ENCODE data around the gene NBPF19.
A peak's percentile ranks its signal among the peaks of the same experiment; 100 is the strongest.
"Not testable (repeated sequence)": the region's sequence is repeated elsewhere in the genome, so short reads cannot be mapped to it uniquely, and the experiment has no call there.

NBPF19 gene, protein sequence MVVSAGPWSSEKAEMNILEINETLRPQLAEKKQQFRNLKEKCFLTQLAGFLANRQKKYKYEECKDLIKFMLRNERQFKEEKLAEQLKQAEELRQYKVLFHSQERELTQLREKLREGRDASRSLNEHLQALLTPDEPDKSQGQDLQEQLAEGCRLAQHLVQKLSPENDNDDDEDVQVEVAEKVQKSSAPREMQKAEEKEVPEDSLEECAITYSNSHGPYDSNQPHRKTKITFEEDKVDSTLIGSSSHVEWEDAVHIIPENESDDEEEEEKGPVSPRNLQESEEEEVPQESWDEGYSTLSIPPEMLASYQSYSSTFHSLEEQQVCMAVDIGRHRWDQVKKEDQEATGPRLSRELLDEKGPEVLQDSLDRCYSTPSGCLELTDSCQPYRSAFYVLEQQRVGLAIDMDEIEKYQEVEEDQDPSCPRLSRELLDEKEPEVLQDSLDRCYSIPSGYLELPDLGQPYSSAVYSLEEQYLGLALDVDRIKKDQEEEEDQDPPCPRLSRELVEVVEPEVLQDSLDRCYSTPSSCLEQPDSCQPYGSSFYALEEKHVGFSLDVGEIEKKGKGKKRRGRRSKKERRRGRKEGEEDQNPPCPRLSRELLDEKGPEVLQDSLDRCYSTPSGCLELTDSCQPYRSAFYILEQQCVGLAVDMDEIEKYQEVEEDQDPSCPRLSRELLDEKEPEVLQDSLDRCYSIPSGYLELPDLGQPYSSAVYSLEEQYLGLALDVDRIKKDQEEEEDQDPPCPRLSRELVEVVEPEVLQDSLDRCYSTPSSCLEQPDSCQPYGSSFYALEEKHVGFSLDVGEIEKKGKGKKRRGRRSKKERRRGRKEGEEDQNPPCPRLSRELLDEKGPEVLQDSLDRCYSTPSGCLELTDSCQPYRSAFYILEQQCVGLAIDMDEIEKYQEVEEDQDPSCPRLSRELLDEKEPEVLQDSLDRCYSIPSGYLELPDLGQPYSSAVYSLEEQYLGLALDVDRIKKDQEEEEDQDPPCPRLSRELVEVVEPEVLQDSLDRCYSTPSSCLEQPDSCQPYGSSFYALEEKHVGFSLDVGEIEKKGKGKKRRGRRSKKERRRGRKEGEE (N-terminal part only)

GRCh38 chr1:149474745-149475144 is at the start of gene NBPF19:
NBPF19 (plus strand) TSS chr1:149475045; CDS start chr1:149475933, 888 bp downstream.
- not testable (repeated sequence) for H3K4me1 ChIP-seq (ENCODE audit: low read length); H3K4me2 ChIP-seq (ENCODE audit: low read length); H3K36me3 ChIP-seq (replicated peaks; ENCODE audit: low read depth, low read length); H3K27ac ChIP-seq (ENCODE audit: low read length); H3K9me3 ChIP-seq (ENCODE audit: insufficient read depth, low read length); H3K9ac ChIP-seq (ENCODE audit: low read length); H3K79me2 ChIP-seq (ENCODE audit: low read length); H2AFZ ChIP-seq (ENCODE audit: low read depth, low read length); H4K20me1 ChIP-seq (ENCODE audit: insufficient read depth, low read length); H3K27me3 ChIP-seq (ENCODE audit: low read depth, low read length); H3K4me3 ChIP-seq (ENCODE audit: low read length)

GRCh38 chr1:149428317-149428716 is 46.5 kb upstream of the NBPF19 start:
- H3K36me3 ChIP-seq (replicated peaks; ENCODE audit: low read depth, low read length); H3K4me3 ChIP-seq (ENCODE audit: low read length); H3K27me3 ChIP-seq (ENCODE audit: low read depth, low read length); H3K9me3 ChIP-seq (ENCODE audit: insufficient read depth, low read length); H3K4me1 ChIP-seq (ENCODE audit: low read length); H4K20me1 ChIP-seq (ENCODE audit: insufficient read depth, low read length); H3K4me2 ChIP-seq (ENCODE audit: low read length); H2AFZ ChIP-seq (ENCODE audit: low read depth, low read length); H3K9ac ChIP-seq (ENCODE audit: low read length); H3K27ac ChIP-seq (ENCODE audit: low read length); H3K79me2 ChIP-seq (ENCODE audit: low read length): not testable (repeated sequence)

DNA sequence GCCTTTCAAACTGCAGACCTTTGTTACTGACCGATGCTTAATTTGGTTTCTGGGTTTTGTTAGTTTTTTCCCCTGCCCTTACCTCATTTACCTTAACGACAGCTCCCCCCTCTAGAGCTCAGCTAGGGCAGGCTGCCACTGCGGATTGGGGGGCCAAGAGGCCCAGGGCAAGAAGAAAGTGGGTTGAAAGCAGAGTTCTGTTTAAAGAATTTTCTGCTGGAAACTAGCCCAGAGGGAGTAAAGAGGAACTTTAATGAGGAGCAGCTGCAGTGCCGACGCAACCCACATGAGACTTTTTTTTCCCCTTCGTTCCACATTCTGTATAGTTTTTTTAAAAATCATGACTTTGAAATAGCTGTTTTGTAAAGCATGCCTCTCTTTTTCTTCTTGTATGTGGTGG is 29.4 kb upstream of the NBPF19 start:
- not testable (repeated sequence) for H3K4me1 ChIP-seq (ENCODE audit: low read length); H3K9me3 ChIP-seq (ENCODE audit: insufficient read depth, low read length); H3K36me3 ChIP-seq (replicated peaks; ENCODE audit: low read depth, low read length); H4K20me1 ChIP-seq (ENCODE audit: insufficient read depth, low read length); H3K27me3 ChIP-seq (ENCODE audit: low read depth, low read length); H3K9ac ChIP-seq (ENCODE audit: low read length); H3K79me2 ChIP-seq (ENCODE audit: low read length); H2AFZ ChIP-seq (ENCODE audit: low read depth, low read length)
- Histone ChIP-seq H3K4me3 (ENCODE audit: low read length) (peak overlapping the region; percentile 51; the same call in 1 of the 2 replicates), H3K4me2 (ENCODE audit: low read length) (peak overlapping the region; percentile 63), H3K27ac (ENCODE audit: low read length) (peak overlapping the region; percentile 30; the same call in 1 of the 2 replicates)

DNA sequence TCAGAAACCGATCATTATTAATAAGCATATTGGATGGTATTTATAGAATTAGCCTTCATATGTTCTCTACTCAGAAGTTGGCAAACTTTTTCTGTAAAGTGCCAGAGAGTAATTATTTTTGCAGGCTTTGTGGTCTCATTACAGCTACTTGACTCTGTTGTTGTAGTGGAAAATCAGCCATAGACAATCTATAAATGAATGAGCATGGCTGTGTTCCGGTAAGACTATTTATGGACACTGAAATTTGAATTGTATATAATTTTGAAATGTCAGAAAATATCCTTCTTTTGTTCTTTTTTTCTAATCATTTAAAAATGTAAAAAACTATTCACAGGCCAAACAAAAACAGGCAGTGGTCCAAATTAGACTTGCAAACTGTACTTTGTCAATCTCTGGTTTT is 22.6 kb upstream of the NBPF19 start:
- H3K79me2 ChIP-seq (ENCODE audit: low read length); H3K36me3 ChIP-seq (replicated peaks; ENCODE audit: low read depth, low read length); H3K4me2 ChIP-seq (ENCODE audit: low read length); H3K27ac ChIP-seq (ENCODE audit: low read length); H3K4me1 ChIP-seq (ENCODE audit: low read length); H4K20me1 ChIP-seq (ENCODE audit: insufficient read depth, low read length); H2AFZ ChIP-seq (ENCODE audit: low read depth, low read length); H3K27me3 ChIP-seq (ENCODE audit: low read depth, low read length); H3K4me3 ChIP-seq (ENCODE audit: low read length); H3K9ac ChIP-seq (ENCODE audit: low read length); H3K9me3 ChIP-seq (ENCODE audit: insufficient read depth, low read length): not testable (repeated sequence)

DNA sequence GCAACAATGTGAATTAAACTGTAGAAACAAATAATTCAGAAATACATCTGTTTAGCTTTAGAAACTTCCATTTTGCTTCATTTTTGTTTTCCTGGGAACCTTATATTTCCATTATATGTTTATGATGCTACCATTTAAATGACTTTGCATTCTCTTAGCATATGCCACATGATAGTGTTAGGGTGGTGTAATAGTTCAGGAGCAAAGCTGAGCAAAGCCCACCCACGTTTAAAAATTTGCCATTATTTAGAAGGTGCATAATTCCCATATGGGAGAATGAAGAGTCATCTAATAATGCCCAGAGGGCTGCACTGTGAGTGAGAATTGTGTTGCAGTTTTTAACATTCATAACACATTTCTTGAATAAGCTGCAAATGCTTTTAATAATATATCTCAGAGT is 22.2 kb upstream of the NBPF19 start:
- H4K20me1 ChIP-seq (ENCODE audit: insufficient read depth, low read length); H2AFZ ChIP-seq (ENCODE audit: low read depth, low read length); H3K9ac ChIP-seq (ENCODE audit: low read length); H3K4me3 ChIP-seq (ENCODE audit: low read length); H3K9me3 ChIP-seq (ENCODE audit: insufficient read depth, low read length); H3K4me2 ChIP-seq (ENCODE audit: low read length); H3K36me3 ChIP-seq (replicated peaks; ENCODE audit: low read depth, low read length); H3K79me2 ChIP-seq (ENCODE audit: low read length); H3K4me1 ChIP-seq (ENCODE audit: low read length); H3K27ac ChIP-seq (ENCODE audit: low read length); H3K27me3 ChIP-seq (ENCODE audit: low read depth, low read length): not testable (repeated sequence)

GRCh38 chr1:149558350-149558825 is 83.5 kb downstream of the NBPF19 start:
- H3K27ac ChIP-seq (ENCODE audit: low read length); H3K4me1 ChIP-seq (ENCODE audit: low read length); H3K27me3 ChIP-seq (ENCODE audit: low read depth, low read length); H4K20me1 ChIP-seq (ENCODE audit: insufficient read depth, low read length); H3K79me2 ChIP-seq (ENCODE audit: low read length); H3K36me3 ChIP-seq (replicated peaks; ENCODE audit: low read depth, low read length); H2AFZ ChIP-seq (ENCODE audit: low read depth, low read length); H3K9me3 ChIP-seq (ENCODE audit: insufficient read depth, low read length): not testable (repeated sequence)
- H3K9ac ChIP-seq (ENCODE audit: low read length), result peak overlapping the region; percentile 37
- H3K4me2 ChIP-seq (ENCODE audit: low read length), result peak overlapping the region; percentile 39
- H3K4me3 ChIP-seq (ENCODE audit: low read length), result peak overlapping the region; percentile 74

- H3K9me3 ChIP-seq (ENCODE audit: insufficient read depth, low read length); H3K36me3 ChIP-seq (replicated peaks; ENCODE audit: low read depth, low read length); H3K27me3 ChIP-seq (ENCODE audit: low read depth, low read length); H3K4me2 ChIP-seq (ENCODE audit: low read length); H3K9ac ChIP-seq (ENCODE audit: low read length); H3K79me2 ChIP-seq (ENCODE audit: low read length); H3K4me1 ChIP-seq (ENCODE audit: low read length); H3K4me3 ChIP-seq (ENCODE audit: low read length); H2AFZ ChIP-seq (ENCODE audit: low read depth, low read length); H3K27ac ChIP-seq (ENCODE audit: low read length); H4K20me1 ChIP-seq (ENCODE audit: insufficient read depth, low read length): not testable (repeated sequence)
Observed at GRCh38 chr1:149561806-149562205, 87.0 kb downstream of the NBPF19 start.

DNA sequence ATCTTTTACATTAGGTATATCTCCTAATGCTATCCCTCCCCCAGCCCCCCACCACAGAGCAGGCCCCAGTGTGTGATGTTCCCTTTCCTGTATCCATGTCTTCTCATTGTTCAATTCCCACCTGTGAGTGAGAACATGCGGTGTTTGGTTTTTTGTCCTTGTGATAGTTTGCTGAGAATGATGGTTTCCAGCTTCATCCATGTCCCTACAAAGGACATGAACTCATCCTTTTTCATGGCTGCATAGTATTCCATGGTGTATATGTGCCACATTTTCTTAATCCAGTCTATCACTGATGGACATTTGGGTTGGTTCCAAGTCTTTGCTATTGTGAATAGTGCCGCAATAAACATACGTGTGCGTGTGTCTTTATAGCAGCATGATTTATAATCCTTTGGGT is 90.6 kb downstream of the NBPF19 start:
- H3K36me3 ChIP-seq (replicated peaks; ENCODE audit: low read depth, low read length); H3K4me3 ChIP-seq (ENCODE audit: low read length); H3K9me3 ChIP-seq (ENCODE audit: insufficient read depth, low read length); H2AFZ ChIP-seq (ENCODE audit: low read depth, low read length); H3K9ac ChIP-seq (ENCODE audit: low read length); H3K79me2 ChIP-seq (ENCODE audit: low read length); H4K20me1 ChIP-seq (ENCODE audit: insufficient read depth, low read length); H3K27ac ChIP-seq (ENCODE audit: low read length); H3K4me2 ChIP-seq (ENCODE audit: low read length); H3K4me1 ChIP-seq (ENCODE audit: low read length); H3K27me3 ChIP-seq (ENCODE audit: low read depth, low read length): not testable (repeated sequence)

GRCh38 chr1:149572763-149573162 is 97.9 kb downstream of the NBPF19 start:
- H4K20me1 ChIP-seq (ENCODE audit: insufficient read depth, low read length); H3K9me3 ChIP-seq (ENCODE audit: insufficient read depth, low read length); H3K27ac ChIP-seq (ENCODE audit: low read length); H3K27me3 ChIP-seq (ENCODE audit: low read depth, low read length); H3K4me2 ChIP-seq (ENCODE audit: low read length); H3K79me2 ChIP-seq (ENCODE audit: low read length); H3K4me1 ChIP-seq (ENCODE audit: low read length); H3K36me3 ChIP-seq (replicated peaks; ENCODE audit: low read depth, low read length); H3K4me3 ChIP-seq (ENCODE audit: low read length); H2AFZ ChIP-seq (ENCODE audit: low read depth, low read length); H3K9ac ChIP-seq (ENCODE audit: low read length): not testable (repeated sequence)

All from OCI-LY3 (cell line).